HepG2 (cell line): Measurements from ENCODE around the gene RHEBL1. TPM values are rescaled to one million over a fixed set of nuclear protein-coding genes. Genes with fewer than 3 reads are reported as not detected.

Experiments
- ARNTL ChIP-seq: sonication (generic); formaldehyde crosslinking; IDR thresholded peaks from 2 replicates; pipeline ENCODE4 v1.4.0; 2020; ENCODE audit warnings: mild to moderate bottlenecking, missing genetic modification reagents
- CHD4 ChIP-seq: fragments of 200-600 bp; sonication (generic); IDR thresholded peaks from 2 replicates; pipeline ENCODE4 v1.7.0; 2017; ENCODE audit warnings: mild to moderate bottlenecking, low read length, borderline replicate concordance
- HNF1A ChIP-seq, 2 experiments: sonication (generic) in 1 of 2; formaldehyde crosslinking in 1 of 2; IDR thresholded peaks; 2 replicates each; pipeline versions ENCODE4 v1.4.0 to v1.6.1; 2016 to 2020; ENCODE audit warnings: borderline replicate concordance in 1 of 2, low read depth in 1 of 2, mild to moderate bottlenecking in 1 of 2, missing genetic modification reagents in 1 of 2
- HNF4A ChIP-seq: sonication (generic); formaldehyde crosslinking; IDR thresholded peaks from 2 replicates; pipeline ENCODE4 v1.4.0; 2020; ENCODE audit warnings: missing genetic modification reagents
- HNRNPH1 ChIP-seq: fragments of 200-400 bp; formaldehyde crosslinking; optimal IDR thresholded peaks from 2 replicates; pipeline ENCODE3; 2017; ENCODE audit warnings: mild to moderate bottlenecking, low read depth, low read length
- HNRNPK ChIP-seq: fragments of 200-400 bp; formaldehyde crosslinking; IDR thresholded peaks from 2 replicates; pipeline ENCODE4 v1.6.1; 2018; ENCODE audit warnings: low read length, low read depth, moderate library complexity, mild to moderate bottlenecking; ENCODE audit not compliant: poor library complexity, severe bottlenecking
- IKZF4 ChIP-seq: sonication (generic); formaldehyde crosslinking; IDR thresholded peaks from 2 replicates; pipeline ENCODE4 v1.5.1; 2020; ENCODE audit warnings: borderline replicate concordance, mild to moderate bottlenecking, low read depth, missing genetic modification reagents; ENCODE audit errors: not compliant biosample characterization
- JUNB ChIP-seq: sonication (generic); formaldehyde crosslinking; IDR thresholded peaks from 2 replicates; pipeline ENCODE4 v1.8.0; 2022; ENCODE audit warnings: missing genetic modification reagents, mild to moderate bottlenecking, borderline replicate concordance
- NFRKB ChIP-seq: fragments of 450-650 bp; IDR thresholded peaks from 2 replicates; pipeline ENCODE4 v1.6.1; 2017
- NKX3-1 ChIP-seq: sonication (generic); formaldehyde crosslinking; IDR thresholded peaks from 2 replicates; pipeline ENCODE4 v1.5.0; 2020; ENCODE audit warnings: missing genetic modification reagents
- PHF20 ChIP-seq: sonication (generic); formaldehyde crosslinking; IDR thresholded peaks from 2 replicates; pipeline ENCODE4 v1.5.0; 2020; ENCODE audit warnings: mild to moderate bottlenecking, missing genetic modification reagents
- PHF21A ChIP-seq: sonication (generic); formaldehyde crosslinking; IDR thresholded peaks from 2 replicates; pipeline ENCODE4 v1.5.0; 2020; ENCODE audit warnings: mild to moderate bottlenecking, missing genetic modification reagents
- RFXAP ChIP-seq: sonication (generic); formaldehyde crosslinking; IDR thresholded peaks from 2 replicates; pipeline ENCODE4 v1.4.0; 2020; ENCODE audit warnings: missing genetic modification reagents, borderline replicate concordance
- RXRA ChIP-seq: sonication (generic); formaldehyde crosslinking; IDR thresholded peaks from 2 replicates; pipeline ENCODE4 v1.5.1; 2020; ENCODE audit warnings: missing genetic modification reagents
- SP1 ChIP-seq, 2 experiments: fragments of 450-650 bp in 1 of 2; sonication (generic) in 1 of 2; formaldehyde crosslinking in 1 of 2; IDR thresholded peaks; 2 replicates each; pipeline versions ENCODE4 v1.4.0 to v1.6.1; 2016 to 2020; ENCODE audit warnings: missing genetic modification reagents in 1 of 2
- ZBTB33 ChIP-seq: sonication (generic); formaldehyde crosslinking; IDR thresholded peaks from 2 replicates; pipeline ENCODE4 v1.4.0; 2020; ENCODE audit warnings: missing genetic modification reagents
- ZNF234 ChIP-seq: sonication (generic); formaldehyde crosslinking; conservative IDR thresholded peaks from 2 replicates; pipeline ENCODE4 v1.5.1; 2020; ENCODE audit warnings: mild to moderate bottlenecking, missing genetic modification reagents
- ZNF367 ChIP-seq: sonication (generic); formaldehyde crosslinking; IDR thresholded peaks from 2 replicates; pipeline ENCODE4 v1.4.0; 2020; ENCODE audit warnings: missing genetic modification reagents, borderline replicate concordance
- ZNF629 ChIP-seq: sonication (generic); formaldehyde crosslinking; conservative IDR thresholded peaks from 2 replicates; pipeline ENCODE4 v1.5.0; 2020; ENCODE audit warnings: missing genetic modification reagents
- ZNF891 ChIP-seq: sonication (generic); formaldehyde crosslinking; IDR thresholded peaks from 2 replicates; pipeline ENCODE4 v1.5.0; 2020; ENCODE audit warnings: mild to moderate bottlenecking, missing genetic modification reagents
- polyA plus RNA-seq, 8 experiments: library from polyadenylated mRNA; depleted of rRNA in 3 of 8; stranded (reverse) in 7 of 8; unstranded in 1 of 8; fragments of >200 nt; fragmentation: Illumina TruSeq in 4 of 8; extraction: Trizol in 4 of 8; gene quantifications; 2 replicates each; pipeline versions ENCODE4 v1.2.1 to v1.2.3, GENCODE V29; 2011 to 2016; ENCODE audit warnings: low read depth in 4 of 8, missing spikeins in 1 of 8, mixed read lengths in 1 of 8; ENCODE audit not compliant: insufficient read depth in 1 of 8
- total RNA-seq, 5 experiments: library from RNA; depleted of rRNA; stranded (reverse); fragments of >200 nt; fragmentation: Illumina TruSeq; extraction: Trizol; gene quantifications; 2 replicates each; pipeline ENCODE4 v1.2.3, GENCODE V29; 2016; ENCODE audit warnings: low read depth in 1 of 5
- TF ChIP-seq, protein P1 (sequence below): sonication (generic); formaldehyde crosslinking; IDR thresholded peaks from 2 replicates; pipeline ENCODE4 v1.4.0; 2020; ENCODE audit warnings: mild to moderate bottlenecking, missing genetic modification reagents

The RHEBL1 gene
- total and polyA plus RNA-seq, 2 of the 13 experiments (the other 11 are each of a cell fraction or from before 2014, with no cell fraction given) = 1.4 to 2.5 TPM

- no peak for TF ChIP-seq HNF1A (IDR thresholded peaks at IDR 0.05; ENCODE audit: low read depth)
- no peak for TF ChIP-seq HNF1A (CRISPR knock-in tag; IDR thresholded peaks at IDR 0.05; ENCODE audit: borderline replicate concordance)
- no peak for TF ChIP-seq CHD4
- peak; percentile 12; the same call in 1 of the 2 replicates for TF ChIP-seq JUNB (CRISPR knock-in tag)
- no peak for TF ChIP-seq IKZF4 (CRISPR knock-in tag)
- TF ChIP-seq ZNF234 = no peak
- no peak for TF ChIP-seq NKX3-1 (CRISPR knock-in tag)
- no peak for TF ChIP-seq HNF4A
- no peak for TF ChIP-seq ZNF629 (CRISPR knock-in tag)
- peak; percentile 65 for TF ChIP-seq PHF20
- TF ChIP-seq, protein P1, sequence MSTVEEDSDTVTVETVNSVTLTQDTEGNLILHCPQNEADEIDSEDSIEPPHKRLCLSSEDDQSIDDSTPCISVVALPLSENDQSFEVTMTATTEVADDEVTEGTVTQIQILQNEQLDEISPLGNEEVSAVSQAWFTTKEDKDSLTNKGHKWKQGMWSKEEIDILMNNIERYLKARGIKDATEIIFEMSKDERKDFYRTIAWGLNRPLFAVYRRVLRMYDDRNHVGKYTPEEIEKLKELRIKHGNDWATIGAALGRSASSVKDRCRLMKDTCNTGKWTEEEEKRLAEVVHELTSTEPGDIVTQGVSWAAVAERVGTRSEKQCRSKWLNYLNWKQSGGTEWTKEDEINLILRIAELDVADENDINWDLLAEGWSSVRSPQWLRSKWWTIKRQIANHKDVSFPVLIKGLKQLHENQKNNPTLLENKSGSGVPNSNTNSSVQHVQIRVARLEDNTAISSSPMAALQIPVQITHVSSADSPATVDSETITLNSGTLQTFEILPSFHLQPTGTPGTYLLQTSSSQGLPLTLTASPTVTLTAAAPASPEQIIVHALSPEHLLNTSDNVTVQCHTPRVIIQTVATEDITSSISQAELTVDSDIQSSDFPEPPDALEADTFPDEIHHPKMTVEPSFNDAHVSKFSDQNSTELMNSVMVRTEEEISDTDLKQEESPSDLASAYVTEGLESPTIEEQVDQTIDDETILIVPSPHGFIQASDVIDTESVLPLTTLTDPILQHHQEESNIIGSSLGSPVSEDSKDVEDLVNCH = no peak
- no peak for TF ChIP-seq ZBTB33 (CRISPR knock-in tag)
- TF ChIP-seq PHF21A (CRISPR knock-in tag) = peak; percentile 77
- no peak for TF ChIP-seq HNRNPK
- no peak for TF ChIP-seq HNRNPH1
- TF ChIP-seq RXRA (CRISPR knock-in tag) = peak; percentile 27; the same call in 1 of the 2 replicates
- no peak for TF ChIP-seq SP1 (IDR thresholded peaks at IDR 0.05)
- TF ChIP-seq SP1 (CRISPR knock-in tag; IDR thresholded peaks at IDR 0.05) = peak; percentile 91
- no peak for TF ChIP-seq ZNF367
- peak; percentile 82 for TF ChIP-seq RFXAP (CRISPR knock-in tag)
- peak; percentile 95; the same call in 1 of the 2 replicates for TF ChIP-seq ZNF891 (CRISPR knock-in tag)
- peak; percentile 86 for TF ChIP-seq ARNTL
- TF ChIP-seq NFRKB = no peak
These were observed at the start of gene RHEBL1 (continued) for GRCh38 chr12:49069507-49070346.
